Mesenchymal stem cell (in vitro differentiated cells and primary cell): Measurements from ENCODE around the gene NAB2.

ENCODE experiments used
- DNase-seq: peaks from one replicate; pipeline ENCODE4 v3.0.0-alpha.2; 2013
- H2AFZ ChIP-seq: one replicate; pipeline ENCODE4 v1.6.1; 2013; ENCODE audit warnings: low read depth, mild to moderate bottlenecking, control low read depth, inconsistent platforms, low read length, moderate library complexity
- H2AK5ac ChIP-seq: 2 replicates; pipeline ENCODE4 v1.6.1; 2013; ENCODE audit warnings: low read length, moderate library complexity, mild to moderate bottlenecking, inconsistent platforms; ENCODE audit not compliant: severe bottlenecking
- H2BK120ac ChIP-seq: one replicate; pipeline ENCODE4 v1.6.1; 2013; ENCODE audit warnings: low read depth, mild to moderate bottlenecking, inconsistent platforms, low read length, moderate library complexity
- H2BK12ac ChIP-seq, 2 experiments: one replicate each; pipeline ENCODE4 v1.6.1; 2013; ENCODE audit warnings: inconsistent platforms in 2 of 2, low read length in 2 of 2, mild to moderate bottlenecking in 2 of 2, moderate library complexity in 2 of 2, control low read depth in 1 of 2
- H2BK15ac ChIP-seq: one replicate; pipeline ENCODE4 v1.6.1; 2013; ENCODE audit warnings: mild to moderate bottlenecking, low read depth, inconsistent platforms; ENCODE audit not compliant: poor library complexity, severe bottlenecking
- H2BK5ac ChIP-seq: 2 replicates; pipeline ENCODE4 v1.6.1; 2013; ENCODE audit warnings: low read depth, mild to moderate bottlenecking, low read length, control low read depth, inconsistent platforms; ENCODE audit not compliant: poor library complexity, severe bottlenecking
- H3K14ac ChIP-seq, 2 experiments: one replicate each; pipeline ENCODE4 v1.6.1; 2013; ENCODE audit warnings: inconsistent platforms in 2 of 2, low read length in 2 of 2, control low read depth in 1 of 2, mild to moderate bottlenecking in 1 of 2, moderate library complexity in 1 of 2
- H3K18ac ChIP-seq, 2 experiments: one replicate each; pipeline ENCODE4 v1.6.1; 2013; ENCODE audit warnings: inconsistent platforms in 2 of 2, low read length in 2 of 2, control low read depth in 1 of 2, low read depth in 1 of 2, mild to moderate bottlenecking in 1 of 2
- H3K23ac ChIP-seq, 2 experiments: one replicate each; pipeline ENCODE4 v1.6.1; 2013; ENCODE audit warnings: inconsistent platforms in 2 of 2, low read length in 2 of 2, mild to moderate bottlenecking in 2 of 2, moderate library complexity in 2 of 2, control low read depth in 1 of 2
- H3K27ac ChIP-seq: 2 replicates; pipeline ENCODE4 v1.5.1; 2013; ENCODE audit warnings: mild to moderate bottlenecking, moderate library complexity, low read length, control low read depth, inconsistent platforms; ENCODE audit not compliant: poor library complexity, severe bottlenecking
- H3K27me3 ChIP-seq, 2 experiments: 2 replicates each; pipeline versions ENCODE4 v1.6.1 to v1.7.0; 2013; ENCODE audit warnings: low read length in 2 of 2, mild to moderate bottlenecking in 2 of 2, moderate library complexity in 2 of 2, control low read depth in 1 of 2, inconsistent platforms in 1 of 2; ENCODE audit not compliant: control insufficient read depth in 1 of 2, insufficient read depth in 1 of 2
- H3K36me3 ChIP-seq, 2 experiments: 2 replicates each; pipeline versions ENCODE4 v1.6.1 to v1.7.0; 2013; ENCODE audit warnings: low read length in 2 of 2, control low read depth in 1 of 2, inconsistent platforms in 1 of 2, low read depth in 1 of 2, mild to moderate bottlenecking in 1 of 2; ENCODE audit not compliant: insufficient read depth in 2 of 2, control insufficient read depth in 1 of 2
- H3K4ac ChIP-seq, 2 experiments: one replicate each; pipeline ENCODE4 v1.6.1; 2013; ENCODE audit warnings: inconsistent platforms in 2 of 2, low read length in 2 of 2, mild to moderate bottlenecking in 2 of 2, moderate library complexity in 2 of 2, control low read depth in 1 of 2, low read depth in 1 of 2
- H3K4me1 ChIP-seq: 2 replicates; pipeline ENCODE4 v1.6.1; 2013; ENCODE audit warnings: low read depth, low read length, control low read depth; ENCODE audit not compliant: control insufficient read depth, insufficient read depth
- H3K4me2 ChIP-seq: 2 replicates; pipeline ENCODE4 v1.6.1; 2013; ENCODE audit warnings: low read length, mild to moderate bottlenecking, inconsistent platforms; ENCODE audit not compliant: poor library complexity, severe bottlenecking
- H3K4me3 ChIP-seq, 2 experiments: 2 replicates each; pipeline versions ENCODE4 v1.5.1 to v1.7.0; 2013; ENCODE audit warnings: low read length in 2 of 2, mild to moderate bottlenecking in 2 of 2, control low read depth in 1 of 2, low read depth in 1 of 2; ENCODE audit not compliant: insufficient read depth in 1 of 2
- H3K79me1 ChIP-seq: replicated peaks from 2 replicates; pipeline ENCODE4 v1.6.1; 2013; ENCODE audit warnings: mild to moderate bottlenecking, control low read depth, low read length, inconsistent platforms; ENCODE audit not compliant: poor library complexity, severe bottlenecking
- H3K9ac ChIP-seq: 2 replicates; pipeline ENCODE4 v1.7.0; 2013; ENCODE audit warnings: mild to moderate bottlenecking, low read length, moderate library complexity
- H3K9me3 ChIP-seq: 2 replicates; pipeline ENCODE4 v1.7.0; 2013; ENCODE audit warnings: mild to moderate bottlenecking, low read length; ENCODE audit not compliant: control insufficient read depth
- H4K8ac ChIP-seq: one replicate; pipeline ENCODE4 v1.6.1; 2013; ENCODE audit warnings: inconsistent platforms, mild to moderate bottlenecking, low read length, moderate library complexity
- H4K91ac ChIP-seq: one replicate; pipeline ENCODE4 v1.6.1; 2013; ENCODE audit warnings: mild to moderate bottlenecking, low read length, inconsistent platforms
- WGBS: methylation state at CpG from one replicate; pipeline ENCODE4 v1.1.7; 2013; ENCODE audit warnings: mixed read lengths; 5-methylcytosine and 5-hydroxymethylcytosine counted together

Gene NAB2

DNA sequence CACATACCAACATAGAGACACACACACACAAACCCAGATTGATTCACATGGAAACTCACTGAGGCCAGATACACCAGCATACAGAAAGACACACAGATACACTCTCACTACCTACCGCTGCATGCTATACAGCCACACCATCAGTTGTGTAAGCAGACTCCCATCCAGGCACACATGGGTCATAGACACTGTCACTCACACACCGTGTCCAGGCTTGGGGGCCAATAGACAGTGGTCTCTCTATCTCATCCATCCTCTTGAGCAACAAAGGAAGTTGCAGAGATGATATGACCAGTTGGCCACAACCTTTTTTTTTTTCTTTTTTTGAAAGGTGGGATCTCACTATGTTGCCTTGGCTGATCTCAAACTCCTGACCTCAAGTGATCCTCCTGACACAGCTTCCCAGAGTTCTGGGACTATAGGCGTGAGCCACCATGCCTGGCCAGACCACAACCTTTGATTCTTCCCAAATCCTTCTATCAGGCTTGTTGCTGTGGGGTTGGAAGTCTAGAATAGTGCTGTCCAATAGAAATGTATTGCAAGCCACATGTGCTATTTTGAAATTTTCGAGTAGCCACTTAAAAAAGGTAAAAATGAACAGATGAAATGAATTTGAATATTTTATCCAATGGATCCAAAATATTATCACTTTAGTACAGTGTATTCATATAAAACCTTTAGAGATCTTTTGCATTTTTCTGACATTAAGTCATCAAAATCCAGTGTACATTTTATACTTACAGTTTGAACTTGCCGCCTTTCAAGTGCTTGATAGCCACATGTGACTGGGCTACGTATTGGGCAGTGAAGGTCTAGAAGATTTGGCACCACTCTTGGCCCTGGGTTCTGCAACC, 51.1 kb downstream of the NAB2 start:
- Histone ChIP-seq H3K27me3 (no peaks in the 10 kb centered on the region), H4K8ac (peak overlapping the region; percentile 19), H2AFZ (no peak overlapping the region), H3K4me1 (peaks cover 17% of the 10 kb centered on the region), H3K4me2 (no peak overlapping the region), H3K18ac (no peak overlapping the region), H2BK120ac (no peak overlapping the region), H4K91ac (no peak overlapping the region), H3K4ac (no peak overlapping the region), H2BK5ac (no peak overlapping the region), H3K36me3 (peaks cover 72 to 81% of the 10 kb centered on the region in 2 experiments), H3K27ac (no peak overlapping the region), H2BK12ac (no peak overlapping the region), H3K9ac (peak overlapping the region; percentile 72), H2AK5ac (no peak overlapping the region), H3K23ac (no peak overlapping the region), H3K14ac (no peak overlapping the region), H3K4me3 (peak overlapping the region in 1 of 2 experiments; percentile 30), H2BK15ac (no peak overlapping the region), H3K9me3 (no peaks in the 10 kb centered on the region), H3K79me1 (peaks cover 48% of the 10 kb centered on the region)
- DNase-seq = no peak
- WGBS = 72% methylated on average over 5 of the region's 6 CpGs

DNA sequence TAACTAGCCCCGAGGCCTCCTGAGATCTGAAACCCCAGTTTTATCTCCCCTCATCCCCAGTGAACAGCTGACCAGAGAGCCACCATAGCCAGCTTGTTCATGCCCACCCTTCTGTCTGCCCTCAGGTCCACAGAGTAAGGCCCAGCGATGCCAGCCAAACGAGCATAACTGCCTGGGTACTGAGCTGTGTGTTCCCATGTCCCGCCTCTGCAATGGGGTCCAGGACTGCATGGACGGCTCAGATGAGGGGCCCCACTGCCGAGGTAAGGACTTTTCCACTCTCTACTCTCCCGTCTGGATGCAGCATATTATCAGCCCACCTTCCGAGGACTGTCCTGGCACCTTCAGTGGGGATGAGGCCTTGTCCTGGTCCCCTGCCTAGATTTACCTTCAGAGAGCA, 52.3 kb downstream of the NAB2 start:
- no peak overlapping the region for H2BK15ac ChIP-seq
- no peaks in the 10 kb centered on the region for H3K27me3 ChIP-seq
- H2AK5ac ChIP-seq = no peak overlapping the region
- peaks cover 13% of the 10 kb centered on the region for H3K4me1 ChIP-seq
- H3K27ac ChIP-seq = no peak overlapping the region
- WGBS = 88% methylated on average over 8 of the region's 8 CpGs
- no peak overlapping the region for H3K4me2 ChIP-seq
- H3K14ac ChIP-seq = no peak overlapping the region
- no peak overlapping the region for H3K23ac ChIP-seq
- H3K4ac ChIP-seq = no peak overlapping the region
- H2AFZ ChIP-seq = no peak overlapping the region
- no peak overlapping the region for H2BK5ac ChIP-seq
- H2BK12ac ChIP-seq = no peak overlapping the region
- H2BK120ac ChIP-seq = no peak overlapping the region
- no peak for DNase-seq
- H3K9me3 ChIP-seq = no peaks in the 10 kb centered on the region
- H3K9ac ChIP-seq = peak overlapping the region; percentile 83
- peaks cover 59% of the 10 kb centered on the region for H3K79me1 ChIP-seq
- H3K36me3 ChIP-seq = peaks cover 77 to 88% of the 10 kb centered on the region in 2 experiments
- H3K18ac ChIP-seq = no peak overlapping the region
- H4K91ac ChIP-seq = no peak overlapping the region
- H3K4me3 ChIP-seq = no peak overlapping the region
- no peak overlapping the region for H4K8ac ChIP-seq

DNA sequence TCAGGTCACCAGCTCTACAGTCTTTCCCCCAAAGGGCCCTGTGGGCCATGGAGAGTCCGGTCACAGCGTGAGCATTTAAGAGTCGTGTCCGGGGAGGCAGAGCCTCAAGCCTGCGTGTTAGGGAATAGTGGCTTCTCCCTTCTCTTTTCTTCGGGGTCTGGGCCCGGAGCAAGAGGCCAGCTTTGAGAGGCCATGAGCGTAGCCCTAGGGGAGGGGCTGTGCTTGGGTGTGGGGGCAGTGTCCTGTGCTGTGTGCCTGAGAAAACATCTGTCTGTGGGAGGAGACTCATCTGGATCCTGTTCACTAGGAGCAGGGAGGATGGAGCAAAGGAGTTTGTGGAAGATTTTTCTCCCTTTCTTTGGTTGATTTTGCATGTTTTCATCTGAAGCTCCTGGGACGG, 53.2 kb downstream of the NAB2 start:
- Histone ChIP-seq H3K4me1 (peaks cover 18% of the 10 kb centered on the region), H3K23ac (no peak overlapping the region)
- 89% methylated on average over 9 of the region's 9 CpGs for WGBS

DNA sequence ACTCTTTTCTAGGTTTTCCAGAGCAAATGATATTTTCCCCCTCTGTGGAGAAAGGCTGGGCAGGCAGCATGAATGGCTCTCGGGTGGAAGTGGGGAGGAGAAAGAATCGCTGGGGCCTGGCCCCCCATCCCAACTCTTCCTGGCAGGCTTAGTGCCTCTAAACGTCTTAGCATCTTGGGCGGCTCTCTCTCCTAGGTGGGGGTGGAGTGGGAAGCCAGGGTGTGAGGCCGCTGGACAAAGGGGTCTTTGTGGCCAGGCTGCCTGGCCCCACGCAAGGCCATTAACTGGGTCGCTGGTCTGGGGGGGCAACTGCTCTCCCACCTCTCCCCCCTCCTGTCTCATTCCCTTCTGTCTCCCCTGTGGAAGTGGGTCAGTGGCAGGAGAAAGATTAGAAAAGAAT, 53.8 kb downstream of the NAB2 start:
- H3K36me3 ChIP-seq = peaks cover 88 to 96% of the 10 kb centered on the region in 2 experiments
- no peak overlapping the region for H4K91ac ChIP-seq
- H2BK12ac ChIP-seq = no peak overlapping the region
- no peaks in the 10 kb centered on the region for H3K9me3 ChIP-seq
- peak overlapping the region; percentile 83 for H3K9ac ChIP-seq
- H2AFZ ChIP-seq = no peak overlapping the region
- no peak for DNase-seq
- H3K23ac ChIP-seq = no peak overlapping the region
- no peak overlapping the region for H3K4ac ChIP-seq
- no peak overlapping the region for H3K27ac ChIP-seq
- no peak overlapping the region for H3K4me3 ChIP-seq
- no peak overlapping the region for H2BK15ac ChIP-seq
- H2BK120ac ChIP-seq = no peak overlapping the region
- H3K18ac ChIP-seq = no peak overlapping the region
- no peak overlapping the region for H4K8ac ChIP-seq
- H2BK5ac ChIP-seq = no peak overlapping the region
- no peaks in the 10 kb centered on the region for H3K27me3 ChIP-seq
- peaks cover 23% of the 10 kb centered on the region for H3K4me1 ChIP-seq
- peaks cover 57% of the 10 kb centered on the region for H3K79me1 ChIP-seq
- no peak overlapping the region for H3K4me2 ChIP-seq
- no peak overlapping the region for H3K14ac ChIP-seq
- 88% methylated on average over 5 of the region's 7 CpGs for WGBS
- no peak overlapping the region for H2AK5ac ChIP-seq

More for the DNA sequence above, 53.2 kb downstream of the NAB2 start:
- peak overlapping the region; percentile 83 for H3K9ac ChIP-seq
- no peaks in the 10 kb centered on the region for H3K27me3 ChIP-seq
- H3K79me1 ChIP-seq = peaks cover 58% of the 10 kb centered on the region
- H3K18ac ChIP-seq = no peak overlapping the region
- no peak overlapping the region for H2BK12ac ChIP-seq
- H2BK120ac ChIP-seq = no peak overlapping the region
- no peak overlapping the region for H2AFZ ChIP-seq
- H2BK15ac ChIP-seq = no peak overlapping the region
- H4K91ac ChIP-seq = no peak overlapping the region
- no peaks in the 10 kb centered on the region for H3K9me3 ChIP-seq
- H3K27ac ChIP-seq = no peak overlapping the region
- H2BK5ac ChIP-seq = no peak overlapping the region
- no peak for DNase-seq
- no peak overlapping the region for H4K8ac ChIP-seq
- no peak overlapping the region for H3K4me2 ChIP-seq
- H3K4ac ChIP-seq = no peak overlapping the region
- peak overlapping the region in 1 of 2 experiments; percentile 13 for H3K4me3 ChIP-seq
- H3K36me3 ChIP-seq = peaks cover 82 to 97% of the 10 kb centered on the region in 2 experiments
- no peak overlapping the region for H3K14ac ChIP-seq
- H2AK5ac ChIP-seq = no peak overlapping the region
